Psoas muscle (tissue), 8 donors: ENCODE results near the gene MYMK. TPM values are rescaled to one million over a fixed set of nuclear protein-coding genes. Genes with fewer than 3 reads are reported as not detected.
A peak's percentile ranks its signal among the peaks of the same experiment; 100 is the strongest.

Source experiments
- ATAC-seq, 4 donors: fragments of 200-7000 bp; cut with Tn5 transposase; one replicate each; pipeline ENCODE4 v1.9.1; 2020; ENCODE audit warnings: moderate library complexity in 3 of 4, mild to moderate bottlenecking in 2 of 4
- DNase-seq, 2 donors: peaks; one replicate each; pipeline ENCODE4 v3.0.0-alpha.2; 2020
- H3K27ac ChIP-seq: fragments of 200-600 bp; one replicate; pipeline ENCODE4 v1.8.0; 2022
- H3K27me3 ChIP-seq, 3 donors: fragments of 200-600 bp in 1 of 3; one replicate each; pipeline versions ENCODE4 v1.6.1 to v1.8.0; 2013 to 2022; ENCODE audit warnings: low read length in 2 of 3, mild to moderate bottlenecking in 2 of 3, moderate library complexity in 1 of 3; ENCODE audit not compliant: insufficient read depth in 3 of 3
- H3K36me3 ChIP-seq, 2 donors: fragments of 200-600 bp in 1 of 2; one replicate each; pipeline versions ENCODE4 v1.6.1 to v1.8.0; 2013 to 2022; ENCODE audit warnings: low read depth in 1 of 2, mild to moderate bottlenecking in 1 of 2, moderate library complexity in 1 of 2; ENCODE audit not compliant: insufficient read depth in 1 of 2
- H3K4me1 ChIP-seq: fragments of 200-600 bp; one replicate; pipeline ENCODE4 v1.8.0; 2022
- H3K4me3 ChIP-seq: fragments of 200-600 bp; one replicate; pipeline ENCODE4 v1.8.0; 2022; ENCODE audit warnings: mild to moderate bottlenecking
- H3K9me3 ChIP-seq: fragments of 200-600 bp; one replicate; pipeline ENCODE4 v1.8.0; 2022
- CTCF ChIP-seq: fragments of 200-600 bp; IDR thresholded peaks from one replicate; pipeline ENCODE4 v1.8.0; 2022; ENCODE audit warnings: antibody characterized with exemption
- whole genome bisulfite sequencing, 3 donors: extraction: QIAGEN DNeasy Blood & Tissue Kit; methylation state at CpG; one replicate each; pipeline versions ENCODE4 v1.1.6 to v1.1.7; 2013; 5-methylcytosine and 5-hydroxymethylcytosine counted together
- intact Hi-C, 2 donors: fragments of 100-400 bp; cut with DNase I; formaldehyde crosslinking; loops; one replicate each; pipeline versions ENCODE4 v1.11.0 to v1.14.2; 2022
- polyA plus RNA-seq, 3 donors: library from polyadenylated mRNA; stranded (reverse); fragments of 200-250 nt; gene quantifications; one replicate each; pipeline ENCODE4 v1.2.3, GENCODE V29; 2013
- total RNA-seq, 4 donors: library from RNA; stranded (reverse); fragmentation: NEBNext Ultra II Directional in 2 of 4; extraction: Animal tissue kit (Norgen Biotek cat#: 25700) in 2 of 4; gene quantifications; one replicate each; pipeline versions ENCODE4 v1.2.1 to v1.2.4, GENCODE V29; 2021 to 2023
- donor health status: healthy with polysubstance abuse.
- donor health status: DM: no; HTN: no; CAD: no; lungs with moderate emphysema.
- donor health status: Bipolar disorder and iron deficiency.
- donor health status: healthy.
- donor health status: DM: yes; HTN: yes; CAD: no.
- donor health status: DM: no; HTN: no; CAD: no.
- donor health status: DM: no; HTN: no; CAD: no.
- donor health status: DM: yes; HTN: yes; CAD: no.

Gene MYMK
- total and polyA plus RNA-seq, 7 donors = 0.05 to 4.5 (median 0.52) TPM; not detected in 3

GRCh38 chr9:133563291-133563796, 38.6 kb upstream of the MYMK start:
- no peak overlapping the region for H3K27ac ChIP-seq
- 10 to 21% (median 13%) methylated on average over 14 of the region's 14 CpGs for WGBS, 3 donors
- intact Hi-C loops = no loop called here
- peak in 1 of 4 donors; percentile 28 for ATAC-seq
- H3K4me1 ChIP-seq = peaks cover 8% of the 10 kb centered on the region
- H3K9me3 ChIP-seq = no peaks in the 10 kb centered on the region
- TF ChIP-seq CTCF = no peak
- H3K4me3 ChIP-seq = no peak overlapping the region
- peaks cover 0 to 35% (median 3%) of the 10 kb centered on the region in 3 donors for H3K27me3 ChIP-seq
- H3K36me3 ChIP-seq = no peaks in the 10 kb centered on the region
- peak; percentile 58 to 77 for DNase-seq

DNA sequence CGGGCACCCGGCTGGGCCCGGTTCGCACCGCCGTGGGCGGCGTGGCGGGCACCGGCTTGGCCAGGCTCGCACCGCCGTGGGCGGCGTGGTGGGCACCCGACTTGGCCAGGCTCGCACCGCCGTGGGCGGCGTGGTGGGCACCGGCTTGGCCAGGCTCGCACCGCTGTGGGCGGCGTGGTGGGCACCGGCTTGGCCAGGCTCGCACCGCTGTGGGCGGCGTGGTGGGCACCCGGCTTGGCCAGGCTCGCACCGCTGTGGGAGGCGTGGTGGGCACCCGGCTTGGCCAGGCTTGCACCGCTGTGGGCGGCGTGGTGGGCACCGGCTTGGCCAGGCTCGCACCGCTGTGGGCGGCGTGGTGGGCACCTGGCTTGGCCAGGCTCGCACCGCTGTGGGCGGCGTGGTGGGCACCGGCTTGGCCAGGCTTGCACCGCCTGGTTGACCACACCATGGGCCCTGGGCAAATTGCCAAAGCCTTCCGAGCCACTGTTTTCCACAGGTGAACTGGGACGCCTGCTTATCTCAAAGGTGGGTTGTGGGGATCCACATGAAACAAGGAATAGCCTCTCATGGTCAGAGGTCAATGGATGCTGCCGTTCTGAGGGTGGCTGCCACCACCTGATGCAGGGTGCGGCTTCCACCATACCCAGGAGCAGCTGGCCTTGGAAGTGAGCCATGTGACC, 38.0 kb upstream of the MYMK start:
- Histone ChIP-seq H3K27ac (no peak overlapping the region), H3K9me3 (no peaks in the 10 kb centered on the region), H3K36me3 (no peaks in the 10 kb centered on the region), H3K4me3 (no peak overlapping the region), H3K4me1 (peaks cover 9% of the 10 kb centered on the region), H3K27me3 (peaks cover 0 to 34% (median 3%) of the 10 kb centered on the region in 3 donors)
- ATAC-seq (no peak), DNase-seq (no peak)
- intact Hi-C loops = no loop called here
- TF ChIP-seq CTCF = no peak
- 75 to 80% (median 78%) methylated on average over 23 to 45 of the region's 54 CpGs for WGBS, 3 donors

DNA sequence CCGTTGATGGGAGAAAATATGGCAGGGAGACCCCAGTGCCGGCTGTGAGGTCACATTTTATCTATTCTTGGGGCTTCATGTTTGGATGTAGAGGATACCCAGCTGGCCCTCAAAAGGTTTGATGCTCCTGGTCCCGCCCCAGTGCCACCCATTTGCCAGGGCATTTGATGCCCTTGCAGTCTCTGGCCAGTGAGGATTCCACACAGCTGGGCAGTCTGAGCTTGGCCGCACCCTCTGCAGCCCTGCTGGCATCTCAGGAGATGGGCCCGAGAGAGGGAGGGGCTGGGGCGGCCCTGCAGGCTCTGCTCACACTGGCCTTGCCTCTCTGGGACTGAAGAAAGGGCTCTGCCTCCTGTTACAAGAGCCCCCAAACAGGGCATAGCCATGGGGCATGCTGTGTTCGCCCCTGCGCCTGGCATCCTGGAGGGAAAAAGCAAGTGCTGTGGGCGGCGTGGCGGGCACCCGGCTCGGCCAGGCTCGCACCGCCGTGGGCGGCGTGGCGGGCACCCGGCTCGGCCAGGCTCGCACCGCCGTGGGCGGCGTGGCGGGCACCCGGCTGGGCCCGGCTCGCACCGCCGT, 37.3 kb upstream of the MYMK start:
- H3K4me1 ChIP-seq = peaks cover 9% of the 10 kb centered on the region
- intact Hi-C loops = no loop called here

DNA sequence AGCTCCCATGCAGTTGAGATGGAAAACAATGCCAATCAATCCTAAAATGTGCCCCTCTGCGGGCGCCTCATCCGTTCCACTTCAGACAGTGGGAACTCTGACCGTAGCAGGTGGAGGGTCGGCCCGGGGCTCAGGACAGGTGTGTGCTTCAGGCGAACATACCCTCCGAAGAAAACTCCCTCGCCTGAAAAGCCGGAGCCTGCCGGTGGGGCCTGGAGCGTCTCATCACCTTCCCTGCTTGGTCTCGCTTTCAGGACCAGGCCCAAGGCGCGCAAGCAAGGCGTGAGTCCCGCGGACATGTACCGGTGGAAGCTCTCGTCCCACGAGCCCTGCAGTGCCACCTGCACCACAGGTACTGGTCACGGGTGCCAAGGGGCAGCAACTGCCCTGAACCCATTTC, 36.2 kb upstream of the MYMK start:
- no peak for DNase-seq
- TF ChIP-seq CTCF = no peak
- Histone ChIP-seq H3K4me1 (peaks cover 9% of the 10 kb centered on the region), H3K27me3 (peaks cover 0 to 35% (median 3%) of the 10 kb centered on the region in 3 donors), H3K36me3 (no peaks in the 10 kb centered on the region), H3K9me3 (no peaks in the 10 kb centered on the region), H3K4me3 (no peak overlapping the region), H3K27ac (no peak overlapping the region)
- intact Hi-C loops = no loop called here
- WGBS, 3 donors = 92 to 96% (median 93%) methylated on average over 22 of the region's 22 CpGs
- no peak for ATAC-seq

More for the DNA sequence above, 37.3 kb upstream of the MYMK start:
- Histone ChIP-seq H3K36me3 (no peaks in the 10 kb centered on the region), H3K4me3 (no peak overlapping the region), H3K27me3 (peaks cover 0 to 27% (median 3%) of the 10 kb centered on the region in 3 donors), H3K27ac (no peak overlapping the region), H3K9me3 (no peaks in the 10 kb centered on the region)
- TF ChIP-seq CTCF = no peak
- ATAC-seq = no peak
- WGBS, 3 donors = 56 to 70% (median 61%) methylated on average over 15 to 32 of the region's 32 CpGs
- DNase-seq = no peak
